Activated naive CD4-positive, alpha-beta T cell treated with anti-CD3 and anti-CD28 coated beads, Interleukin-2, amount 50 U/mL, for 24 hours (primary cell): ENCODE measurements around the gene ACCSL.

Experiments used
- H3K27ac Mint-ChIP-seq: one replicate; pipeline ENCODE4 v1.8.0; 2021; ENCODE audit warnings: mild to moderate bottlenecking, mixed read lengths
- H3K27me3 Mint-ChIP-seq: one replicate; pipeline ENCODE4 v1.8.0; 2021; ENCODE audit warnings: mixed read lengths
- H3K36me3 Mint-ChIP-seq: one replicate; pipeline ENCODE4 v1.8.0; 2021; ENCODE audit warnings: mixed read lengths
- H3K4me1 Mint-ChIP-seq: one replicate; pipeline ENCODE4 v1.8.0; 2021; ENCODE audit warnings: mixed read lengths
- H3K4me3 Mint-ChIP-seq: one replicate; pipeline ENCODE4 v1.8.0; 2021; ENCODE audit warnings: mild to moderate bottlenecking, mixed read lengths
- H3K9me3 Mint-ChIP-seq: one replicate; pipeline ENCODE4 v1.8.0; 2021; ENCODE audit warnings: mixed read lengths

Gene ACCSL

GRCh38 chr11:44047931-44048431, at the start of gene ACCSL:
ACCSL (plus strand) TSS chr11:44047981; CDS start chr11:44048037, 56 bp downstream.
- Mint-ChIP-seq H3K36me3 (no peaks in the 10 kb centered on the region), H3K4me3 (no peak within 1 kb of the TSS), H3K4me1 (no peaks in the 10 kb centered on the region), H3K9me3 (no peaks in the 10 kb centered on the region), H3K27ac (no peak within 1 kb of the TSS), H3K27me3 (no peaks in the 10 kb centered on the region)

GRCh38 chr11:43998308-43998707, 49.5 kb upstream of the ACCSL start:
- H3K4me1 Mint-ChIP-seq: no peaks in the 10 kb centered on the region
- H3K36me3 Mint-ChIP-seq: no peaks in the 10 kb centered on the region
- no peak overlapping the region for H3K4me3 Mint-ChIP-seq
- no peaks in the 10 kb centered on the region for H3K9me3 Mint-ChIP-seq
- H3K27me3 Mint-ChIP-seq: peaks cover 1% of the 10 kb centered on the region
- H3K27ac Mint-ChIP-seq: no peak overlapping the region

- Mint-ChIP-seq H3K27me3 (peaks cover 1% of the 10 kb centered on the region), H3K4me3 (no peak overlapping the region), H3K4me1 (no peaks in the 10 kb centered on the region), H3K27ac (no peak overlapping the region), H3K36me3 (no peaks in the 10 kb centered on the region), H3K9me3 (no peaks in the 10 kb centered on the region)
Observed at GRCh38 chr11:44000731-44001130, 47.0 kb upstream of the ACCSL start.

GRCh38 chr11:44002191-44003093, 45.3 kb upstream of the ACCSL start:
- Mint-ChIP-seq H3K27me3 (peaks cover 1% of the 10 kb centered on the region), H3K27ac (no peak overlapping the region), H3K4me1 (no peaks in the 10 kb centered on the region), H3K9me3 (no peaks in the 10 kb centered on the region), H3K36me3 (no peaks in the 10 kb centered on the region), H3K4me3 (no peak overlapping the region)

- Mint-ChIP-seq H3K9me3 (no peaks in the 10 kb centered on the region), H3K4me1 (no peaks in the 10 kb centered on the region), H3K27ac (no peak overlapping the region), H3K27me3 (peaks cover 1% of the 10 kb centered on the region), H3K36me3 (no peaks in the 10 kb centered on the region), H3K4me3 (no peak overlapping the region)
Observed at GRCh38 chr11:44003736-44004451, 43.9 kb upstream of the ACCSL start.

- no peaks in the 10 kb centered on the region for H3K36me3 Mint-ChIP-seq
- H3K4me3 Mint-ChIP-seq: no peak overlapping the region
- H3K27ac Mint-ChIP-seq: no peak overlapping the region
- no peaks in the 10 kb centered on the region for H3K9me3 Mint-ChIP-seq
- H3K27me3 Mint-ChIP-seq: no peaks in the 10 kb centered on the region
- no peaks in the 10 kb centered on the region for H3K4me1 Mint-ChIP-seq
Observed at GRCh38 chr11:44004452-44005062, 43.2 kb upstream of the ACCSL start.

- no peak overlapping the region for H3K4me3 Mint-ChIP-seq
- H3K27me3 Mint-ChIP-seq: no peaks in the 10 kb centered on the region
- no peaks in the 10 kb centered on the region for H3K4me1 Mint-ChIP-seq
- no peak overlapping the region for H3K27ac Mint-ChIP-seq
- H3K36me3 Mint-ChIP-seq: no peaks in the 10 kb centered on the region
- no peaks in the 10 kb centered on the region for H3K9me3 Mint-ChIP-seq
Observed at GRCh38 chr11:44005063-44005701, 42.6 kb upstream of the ACCSL start.

GRCh38 chr11:44005956-44006355, 41.8 kb upstream of the ACCSL start:
- H3K27ac Mint-ChIP-seq: no peak overlapping the region
- H3K4me3 Mint-ChIP-seq: no peak overlapping the region
- H3K4me1 Mint-ChIP-seq: no peaks in the 10 kb centered on the region
- no peaks in the 10 kb centered on the region for H3K36me3 Mint-ChIP-seq
- H3K9me3 Mint-ChIP-seq: no peaks in the 10 kb centered on the region
- H3K27me3 Mint-ChIP-seq: no peaks in the 10 kb centered on the region

GRCh38 chr11:44006917-44007361, 40.8 kb upstream of the ACCSL start:
- H3K36me3 Mint-ChIP-seq: no peaks in the 10 kb centered on the region
- no peaks in the 10 kb centered on the region for H3K9me3 Mint-ChIP-seq
- H3K4me1 Mint-ChIP-seq: no peaks in the 10 kb centered on the region
- no peaks in the 10 kb centered on the region for H3K27me3 Mint-ChIP-seq
- H3K27ac Mint-ChIP-seq: no peak overlapping the region
- no peak overlapping the region for H3K4me3 Mint-ChIP-seq

GRCh38 chr11:44007481-44008087, 40.2 kb upstream of the ACCSL start:
- no peaks in the 10 kb centered on the region for H3K27me3 Mint-ChIP-seq
- H3K27ac Mint-ChIP-seq: no peak overlapping the region
- H3K4me1 Mint-ChIP-seq: no peaks in the 10 kb centered on the region
- H3K36me3 Mint-ChIP-seq: no peaks in the 10 kb centered on the region
- no peaks in the 10 kb centered on the region for H3K9me3 Mint-ChIP-seq
- no peak overlapping the region for H3K4me3 Mint-ChIP-seq

- no peaks in the 10 kb centered on the region for H3K9me3 Mint-ChIP-seq
- no peak overlapping the region for H3K27ac Mint-ChIP-seq
- H3K36me3 Mint-ChIP-seq: no peaks in the 10 kb centered on the region
- H3K27me3 Mint-ChIP-seq: no peaks in the 10 kb centered on the region
- no peak overlapping the region for H3K4me3 Mint-ChIP-seq
- H3K4me1 Mint-ChIP-seq: no peaks in the 10 kb centered on the region
Observed at GRCh38 chr11:44008088-44008501, 39.7 kb upstream of the ACCSL start.

GRCh38 chr11:44008698-44009097, 39.1 kb upstream of the ACCSL start:
- no peak overlapping the region for H3K27ac Mint-ChIP-seq
- H3K36me3 Mint-ChIP-seq: no peaks in the 10 kb centered on the region

GRCh38 chr11:44010789-44011251, 37.0 kb upstream of the ACCSL start:
- Mint-ChIP-seq H3K27me3 (no peaks in the 10 kb centered on the region), H3K27ac (no peak overlapping the region), H3K9me3 (no peaks in the 10 kb centered on the region), H3K4me1 (no peaks in the 10 kb centered on the region), H3K36me3 (no peaks in the 10 kb centered on the region), H3K4me3 (no peak overlapping the region)

More at GRCh38 chr11:44008698-44009097, 39.1 kb upstream of the ACCSL start:
- Mint-ChIP-seq H3K9me3 (no peaks in the 10 kb centered on the region), H3K27me3 (no peaks in the 10 kb centered on the region), H3K4me3 (no peak overlapping the region), H3K4me1 (no peaks in the 10 kb centered on the region)

- Mint-ChIP-seq H3K36me3 (no peaks in the 10 kb centered on the region), H3K9me3 (no peaks in the 10 kb centered on the region), H3K4me3 (no peak overlapping the region), H3K27me3 (no peaks in the 10 kb centered on the region), H3K4me1 (no peaks in the 10 kb centered on the region), H3K27ac (no peak overlapping the region)
Observed at GRCh38 chr11:44011797-44012196, 36.0 kb upstream of the ACCSL start.
